Left colon (tissue), 2 donors: ENCODE measurements around the gene FAM90A1. TPM values are rescaled to one million over a fixed set of nuclear protein-coding genes. Genes with fewer than 3 reads are reported as not detected.
"Not testable (repeated sequence)": the region's sequence is repeated elsewhere in the genome, so short reads cannot be mapped to it uniquely, and the experiment has no call there.

Source experiments
- ATAC-seq: fragments of 200-7000 bp; cut with Tn5 transposase; one replicate; pipeline ENCODE4 v1.9.1; 2020; ENCODE audit warnings: mild to moderate bottlenecking, moderate library complexity
- DNase-seq, 2 donors: peaks; one replicate each; pipeline ENCODE4 v3.0.0-alpha.2; 2020
- intact Hi-C, 2 donors: fragments of 100-400 bp; cut with DNase I in 1 of 2; cut with micrococcal nuclease in 1 of 2; formaldehyde crosslinking; loops; one replicate each; pipeline versions ENCODE4 v1.11.2 to v1.14.0; 2022; cut with DNase I, micrococcal nuclease
- long read RNA-seq: library from polyadenylated mRNA; unstranded; transcript quantifications from one replicate; pipeline ENCODE4 v2.0.0, GENCODE V29; 2021
- total RNA-seq, 2 donors: library from RNA; stranded (reverse); fragmentation: NEBNext Ultra II Directional; extraction: Animal tissue kit (Norgen Biotek cat#: 25700); gene quantifications; one replicate each; pipeline ENCODE4 v1.2.1, GENCODE V29; 2021
- donor health status: DM: no; HTN: no; CAD: no.
- donor health status: DM: yes; HTN: yes; CAD: no.

FAM90A1 gene
- total RNA-seq, result under 1 TPM; 0.11 to 0.49 TPM
- long read RNA-seq, partial matches to known transcripts, result 0 of 1 reads
- long read RNA-seq, other reads (novel, unspliced or antisense), result 1 of 1 reads

GRCh38 chr12:8226992-8227731, at the start of gene FAM90A1:
TSS of gene FAM90A1 (minus strand) at chr12:8227618. CDS start at chr12:8224832, 2,786 bp downstream.
- peak; percentile 25 to 77 for DNase-seq
- ATAC-seq, intact Hi-C loops: not testable (repeated sequence)

GRCh38 chr12:8276397-8276796, 49.0 kb upstream of the FAM90A1 start:
- intact Hi-C loops, DNase-seq, ATAC-seq: not testable (repeated sequence)

- DNase-seq, ATAC-seq, intact Hi-C loops: not testable (repeated sequence)
Measured at GRCh38 chr12:8266706-8267105, 39.3 kb upstream of the FAM90A1 start.

GRCh38 chr12:8264236-8264635, 36.8 kb upstream of the FAM90A1 start:
- DNase-seq, intact Hi-C loops: not testable (repeated sequence)

GRCh38 chr12:8261111-8261554, 33.7 kb upstream of the FAM90A1 start:
- ATAC-seq, DNase-seq, intact Hi-C loops: not testable (repeated sequence)

More at GRCh38 chr12:8264236-8264635, 36.8 kb upstream of the FAM90A1 start:
- not testable (repeated sequence) for ATAC-seq

GRCh38 chr12:8256356-8256755, 28.9 kb upstream of the FAM90A1 start:
- DNase-seq, intact Hi-C loops, ATAC-seq: not testable (repeated sequence)

GRCh38 chr12:8254705-8255104, 27.3 kb upstream of the FAM90A1 start:
- DNase-seq, intact Hi-C loops, ATAC-seq: not testable (repeated sequence)

- intact Hi-C loops, ATAC-seq, DNase-seq: not testable (repeated sequence)
Measured at GRCh38 chr12:8252056-8252818, 24.8 kb upstream of the FAM90A1 start.

- ATAC-seq, intact Hi-C loops, DNase-seq: not testable (repeated sequence)
Measured at GRCh38 chr12:8251616-8252015, 24.2 kb upstream of the FAM90A1 start.

- intact Hi-C loops, result loop anchor here in 1 of 2 donors (10.0 kb wide), 1 partner anchor 212 kb away; the partner anchor contains the start of gene FOXJ2
- not testable (repeated sequence) for DNase-seq, ATAC-seq
Measured at GRCh38 chr12:8246941-8247535, 19.6 kb upstream of the FAM90A1 start.

- DNase-seq, result peak in 1 of 2 donors; percentile 80
- intact Hi-C loops, result loop anchor here in 1 of 2 donors (10.0 kb wide), 1 partner anchor 209 kb away; the partner anchor contains the start of gene FOXJ2
- not testable (repeated sequence) for ATAC-seq
Measured at GRCh38 chr12:8243682-8244161, 16.3 kb upstream of the FAM90A1 start.

GRCh38 chr12:8242880-8243681, 15.7 kb upstream of the FAM90A1 start:
- intact Hi-C loops, result loop anchor here in 1 of 2 donors (10.0 kb wide), 1 partner anchor 208 kb away; the partner anchor contains the start of gene FOXJ2
- peak; percentile 100 for ATAC-seq
- DNase-seq, result peak; percentile 98 to 99

GRCh38 chr12:8242622-8242879, 15.1 kb upstream of the FAM90A1 start:
- not testable (repeated sequence) for ATAC-seq
- intact Hi-C loops, result loop anchor here in 1 of 2 donors (10.0 kb wide), 1 partner anchor 208 kb away; the partner anchor contains the start of gene FOXJ2
- peak in 1 of 2 donors; percentile 34 for DNase-seq

GRCh38 chr12:8241917-8242621, 14.7 kb upstream of the FAM90A1 start:
- ATAC-seq, DNase-seq: not testable (repeated sequence)
- intact Hi-C loops, result loop anchor here in 1 of 2 donors (10.0 kb wide), 1 partner anchor 207 kb away; the partner anchor contains the start of gene FOXJ2

GRCh38 chr12:8240340-8241114, 13.1 kb upstream of the FAM90A1 start:
- ATAC-seq, DNase-seq: not testable (repeated sequence)
- intact Hi-C loops, result loop anchor here in 1 of 2 donors (10.0 kb wide), 1 partner anchor 206 kb away; the partner anchor contains the start of gene FOXJ2

GRCh38 chr12:8237031-8237430, 9.6 kb upstream of the FAM90A1 start:
- DNase-seq, ATAC-seq: not testable (repeated sequence)
- intact Hi-C loops, result loop anchor here in 1 of 2 donors (5.0 kb wide), 1 partner anchor 130 kb away; no protein-coding TSS in a partner anchor
